Femur (tissue), 1 donor: ENCODE measurements around the gene KMT5B.
"Not testable (repeated sequence)": the region's sequence is repeated elsewhere in the genome, so short reads cannot be mapped to it uniquely, and the experiment has no call there.

Experiments
- DNase-seq: peaks from one replicate; pipeline ENCODE4 v3.0.0-alpha.2; 2017

KMT5B gene

GRCh38 chr11:68213135-68213515 lies at the start of gene KMT5B:
Gene KMT5B (minus strand): TSS chr11:68213296. CDS start chr11:68190076, 23,220 bp downstream.
- peak; percentile 69 for DNase-seq

- no peak for DNase-seq
Observed at GRCh38 chr11:68262544-68262827, 49.4 kb upstream of the KMT5B start.

- no peak for DNase-seq
Observed at GRCh38 chr11:68261749-68262543, 48.9 kb upstream of the KMT5B start.

GRCh38 chr11:68261006-68261405 lies 47.9 kb upstream of the KMT5B start:
- no peak for DNase-seq

GRCh38 chr11:68260484-68260883 lies 47.4 kb upstream of the KMT5B start:
- no peak for DNase-seq

- DNase-seq: no peak
Observed at GRCh38 chr11:68259122-68259959, 46.2 kb upstream of the KMT5B start.

- DNase-seq: no peak
Observed at GRCh38 chr11:68258363-68258765, 45.3 kb upstream of the KMT5B start.

GRCh38 chr11:68257477-68258362 lies 44.6 kb upstream of the KMT5B start:
- DNase-seq: peak; percentile 94

GRCh38 chr11:68256331-68256741 lies 43.2 kb upstream of the KMT5B start:
- DNase-seq: no peak

GRCh38 chr11:68255526-68255925 lies 42.4 kb upstream of the KMT5B start:
- DNase-seq: no peak

GRCh38 chr11:68254421-68254820 lies 41.3 kb upstream of the KMT5B start:
- no peak for DNase-seq

- DNase-seq: no peak
Observed at GRCh38 chr11:68251765-68252164, 38.7 kb upstream of the KMT5B start.

GRCh38 chr11:68244912-68245311 lies 31.8 kb upstream of the KMT5B start:
- DNase-seq: not testable (repeated sequence)

GRCh38 chr11:68243847-68244246 lies 30.8 kb upstream of the KMT5B start:
- DNase-seq: not testable (repeated sequence)

GRCh38 chr11:68242616-68243015 lies 29.5 kb upstream of the KMT5B start:
- DNase-seq: no peak

GRCh38 chr11:68231621-68232020 lies 18.5 kb upstream of the KMT5B start:
- no peak for DNase-seq

GRCh38 chr11:68229601-68230000 lies 16.5 kb upstream of the KMT5B start:
- DNase-seq: no peak

GRCh38 chr11:68226421-68226820 lies 13.3 kb upstream of the KMT5B start:
- DNase-seq: no peak

- no peak for DNase-seq
Observed at GRCh38 chr11:68224606-68225005, 11.5 kb upstream of the KMT5B start.

GRCh38 chr11:68223275-68223674 lies 10.2 kb upstream of the KMT5B start:
- DNase-seq: no peak

- no peak for DNase-seq
Observed at GRCh38 chr11:68221406-68221805, 8.3 kb upstream of the KMT5B start.

- DNase-seq: no peak
Observed at GRCh38 chr11:68216171-68216938, 3.3 kb upstream of the KMT5B start.
